BE2C (cell line): ENCODE data around the gene CTTN.
A peak's percentile ranks its signal among the peaks of the same experiment; 100 is the strongest.

ENCODE experiments used
- DNase-seq: peaks from one replicate; pipeline ENCODE4 v3.0.0-alpha.2; 2020
- H3K27me3 ChIP-seq: fragments of 250-450 bp; sonication (Bioruptor Pico); 2 replicates; pipeline ENCODE4 v1.5.1; 2020; ENCODE audit warnings: mild to moderate bottlenecking
- H3K36me3 ChIP-seq: fragments of 250-450 bp; sonication (Bioruptor Pico); 2 replicates; pipeline ENCODE4 v1.5.1; 2020; ENCODE audit warnings: mild to moderate bottlenecking
- H3K4me1 ChIP-seq: fragments of 250-450 bp; sonication (Bioruptor Pico); 2 replicates; pipeline ENCODE4 v1.5.1; 2020
- H3K4me3 ChIP-seq: 2 replicates; pipeline ENCODE4 v1.5.1; 2011; ENCODE audit warnings: low read depth, low read length
- H3K9me3 ChIP-seq: fragments of 250-450 bp; sonication (Bioruptor Pico); 2 replicates; pipeline ENCODE4 v1.5.1; 2020
- CTCF ChIP-seq: IDR thresholded peaks from 2 replicates; pipeline ENCODE4 v1.5.1; 2012; ENCODE audit warnings: mild to moderate bottlenecking, low read depth, low read length

Gene CTTN

GRCh38 chr11:70434813-70435278 lies 36.5 kb downstream of the CTTN start:
- no peak for DNase-seq
- Histone ChIP-seq H3K36me3 (peaks cover 63% of the 10 kb centered on the region), H3K27me3 (no peaks in the 10 kb centered on the region), H3K4me1 (no peaks in the 10 kb centered on the region), H3K4me3 (no peak overlapping the region), H3K9me3 (no peaks in the 10 kb centered on the region)
- TF ChIP-seq CTCF: no peak

- Histone ChIP-seq H3K4me3 (no peak overlapping the region), H3K4me1 (no peaks in the 10 kb centered on the region), H3K9me3 (no peaks in the 10 kb centered on the region), H3K27me3 (no peaks in the 10 kb centered on the region), H3K36me3 (peaks cover 58% of the 10 kb centered on the region)
- no peak for TF ChIP-seq CTCF
- DNase-seq: no peak
These were observed 37.0 kb downstream of the CTTN start for GRCh38 chr11:70435361-70435760.

GRCh38 chr11:70435765-70436500 lies 37.6 kb downstream of the CTTN start:
- Histone ChIP-seq H3K9me3 (no peaks in the 10 kb centered on the region), H3K27me3 (no peaks in the 10 kb centered on the region), H3K36me3 (peaks cover 56% of the 10 kb centered on the region), H3K4me1 (no peaks in the 10 kb centered on the region), H3K4me3 (no peak overlapping the region)
- no peak for DNase-seq
- no peak for TF ChIP-seq CTCF

GRCh38 chr11:70436501-70436860 lies 38.2 kb downstream of the CTTN start:
- Histone ChIP-seq H3K36me3 (peaks cover 51% of the 10 kb centered on the region), H3K27me3 (no peaks in the 10 kb centered on the region), H3K4me3 (no peak overlapping the region), H3K4me1 (no peaks in the 10 kb centered on the region), H3K9me3 (no peaks in the 10 kb centered on the region)
- TF ChIP-seq CTCF: no peak
- DNase-seq: no peak

GRCh38 chr11:70437111-70437784 lies 38.9 kb downstream of the CTTN start:
- Histone ChIP-seq H3K36me3 (peaks cover 43% of the 10 kb centered on the region), H3K27me3 (no peaks in the 10 kb centered on the region), H3K4me3 (no peak overlapping the region), H3K9me3 (no peaks in the 10 kb centered on the region), H3K4me1 (no peaks in the 10 kb centered on the region)
- no peak for DNase-seq
- TF ChIP-seq CTCF: no peak

GRCh38 chr11:70440206-70440605 lies 41.9 kb downstream of the CTTN start:
- 0 out of 2 replicates have a peak, but pooled peaks have one; percentile 7 for TF ChIP-seq CTCF
- H3K27me3 ChIP-seq: no peaks in the 10 kb centered on the region

More at GRCh38 chr11:70440206-70440605, 41.9 kb downstream of the CTTN start:
- no peak for DNase-seq
- H3K9me3 ChIP-seq: no peaks in the 10 kb centered on the region
- no peaks in the 10 kb centered on the region for H3K4me1 ChIP-seq
- H3K36me3 ChIP-seq: peaks cover 17% of the 10 kb centered on the region
- no peak overlapping the region for H3K4me3 ChIP-seq
